K562 (cell line): ENCODE measurements around the gene WASF2. TPM values are rescaled to one million over a fixed set of nuclear protein-coding genes. Genes with fewer than 3 reads are reported as not detected.

Experiments used
- ATAC-seq: fragments of 200-7000 bp; cut with Tn5 transposase; 3 replicates; pipeline ENCODE4 v1.9.1; 2020; ENCODE audit warnings: moderate library complexity
- BruUV-seq: library from RNA; stranded (reverse); fragments of 400-500 nt; replicated peaks from 2 replicates; lab custom pipeline; 2021; lab: Mats Ljungman, UMichigan
- CTCF ChIA-PET: fragments of 300-600 bp; formaldehyde crosslinking; extraction: SDS; loops from one replicate; lab custom pipeline; 2021; ENCODE audit warnings: low intra/inter-chr PET ratio; lab: Yijun Ruan, JAX
- POLR2A ChIA-PET: fragments of 300-600, 350-650 bp; sonication (Branson Sonifier 250); formaldehyde crosslinking; extraction: SDS; loops from one replicate; lab custom pipeline; 2021; ENCODE audit warnings: antibody characterized with exemption, inconsistent platforms; lab: Yijun Ruan, JAX
- DNase-seq, 4 experiments: peaks; one replicate each; pipeline versions ENCODE4 v3.0.0 to v3.0.0-alpha.2; 2011 to 2018; ENCODE audit warnings: low spot score in 3 of 4, mixed read lengths in 3 of 4; ENCODE audit errors: extremely low read depth in 1 of 4
- FAIRE-seq: peaks from 2 replicates; lab custom pipeline; 2011; peaks lifted over from hg19 to GRCh38; lab: Jason Lieb, UNC
- H2AFZ ChIP-seq: 2 replicates; pipeline ENCODE4 v1.6.0; 2011; ENCODE audit warnings: low read depth, low read length, control low read depth, inconsistent platforms
- H3K27ac ChIP-seq: fragments of 200-600 bp; 3 replicates; pipeline ENCODE4 v1.8.0; 2011; ENCODE audit warnings: low read depth, mild to moderate bottlenecking, control low read depth, inconsistent platforms, low read length, moderate library complexity, mixed read lengths; ENCODE audit errors: extremely low read depth
- H3K27me3 ChIP-seq, 2 experiments: fragments of 300-600 bp in 1 of 2; 2 replicates in 1 of 2; 3 replicates in 1 of 2; pipeline versions ENCODE4 v1.6.0 to v1.8.0; 2011; ENCODE audit warnings: inconsistent platforms in 2 of 2, low read length in 2 of 2, mild to moderate bottlenecking in 1 of 2, mixed read lengths in 1 of 2, moderate library complexity in 1 of 2; ENCODE audit not compliant: control insufficient read depth in 2 of 2, insufficient read depth in 2 of 2
- H3K36me3 ChIP-seq: fragments of 300-600 bp; 3 replicates; pipeline ENCODE4 v1.8.0; 2011; ENCODE audit warnings: mild to moderate bottlenecking, low read length, inconsistent platforms; ENCODE audit not compliant: control insufficient read depth, insufficient read depth
- H3K4me1 ChIP-seq, 2 experiments: fragments of 200-600 bp in 1 of 2; replicated peaks in 1 of 2; 2 replicates in 1 of 2; 3 replicates in 1 of 2; pipeline versions ENCODE4 v1.5.1 to v1.8.0; 2011; ENCODE audit warnings: inconsistent platforms in 2 of 2, low read length in 2 of 2, mild to moderate bottlenecking in 1 of 2, mixed read lengths in 1 of 2, moderate library complexity in 1 of 2; ENCODE audit not compliant: control insufficient read depth in 2 of 2, insufficient read depth in 2 of 2
- H3K4me2 ChIP-seq: 2 replicates; pipeline ENCODE4 v1.6.1; 2011; ENCODE audit warnings: low read length, control low read depth, inconsistent platforms, mixed read lengths; ENCODE audit not compliant: insufficient read depth
- H3K4me3 ChIP-seq: fragments of 200-600 bp; sonication (generic), shearing (Covaris generic); 2 replicates; pipeline ENCODE4 v1.5.1; 2016; ENCODE audit warnings: control low read depth, inconsistent platforms
- H3K79me2 ChIP-seq: fragments of 200-600 bp; 3 replicates; pipeline ENCODE4 v1.8.0; 2011; ENCODE audit warnings: low read length, inconsistent platforms; ENCODE audit not compliant: control insufficient read depth, insufficient read depth
- H3K9ac ChIP-seq, 2 experiments: 2 replicates each; pipeline versions ENCODE4 v1.6.0 to v1.6.1; 2011; ENCODE audit warnings: low read depth in 2 of 2, low read length in 2 of 2, control low read depth in 1 of 2, inconsistent platforms in 1 of 2, mild to moderate bottlenecking in 1 of 2, mixed read lengths in 1 of 2; ENCODE audit not compliant: insufficient read depth in 1 of 2
- H3K9me1 ChIP-seq: one replicate; pipeline ENCODE4 v1.6.0; 2011; ENCODE audit warnings: inconsistent platforms, mild to moderate bottlenecking, low read length, moderate library complexity; ENCODE audit not compliant: control insufficient read depth, insufficient read depth
- H3K9me3 ChIP-seq: replicated peaks from 2 replicates; pipeline ENCODE4 v1.5.1; 2011; ENCODE audit warnings: low read depth, low read length, inconsistent platforms; ENCODE audit not compliant: control insufficient read depth, insufficient read depth
- H4K20me1 ChIP-seq: replicated peaks from 2 replicates; pipeline ENCODE4 v1.6.1; 2011; ENCODE audit warnings: low read length, inconsistent platforms, mixed read lengths; ENCODE audit not compliant: control insufficient read depth, insufficient read depth
- CBX5 ChIP-seq: IDR thresholded peaks from 2 replicates; pipeline ENCODE4 v1.6.1; 2014; ENCODE audit warnings: low read depth, borderline replicate concordance
- CEBPB ChIP-seq: fragments of 450-650 bp; IDR thresholded peaks from 2 replicates; pipeline ENCODE4 v1.6.1; 2016; ENCODE audit warnings: missing genetic modification characterization, missing compliant biosample characterization
- DDX20 ChIP-seq: fragments of 450-650 bp; IDR thresholded peaks from 2 replicates; pipeline ENCODE4 v1.6.1; 2016; ENCODE audit warnings: missing genetic modification characterization, low read depth, mild to moderate bottlenecking, missing compliant biosample characterization, moderate library complexity
- KDM5B ChIP-seq: fragments of 200-600 bp; sonication (generic); IDR thresholded peaks from 2 replicates; pipeline ENCODE4 v1.6.1; 2012; ENCODE audit warnings: low read depth, mild to moderate bottlenecking, moderate library complexity, low read length, control low read depth, inconsistent platforms; ENCODE audit not compliant: insufficient replicate concordance
- MYC ChIP-seq, 2 experiments: fragments of 250-450 bp in 1 of 2; sonication (Bioruptor Pico) in 1 of 2; IDR thresholded peaks; 2 replicates each; pipeline versions ENCODE4 v1.5.1 to v1.6.1; 2012 to 2021; ENCODE audit warnings: low read depth in 2 of 2, borderline replicate concordance in 1 of 2, improper control_type of control experiment in 1 of 2, low read length in 1 of 2, mild to moderate bottlenecking in 1 of 2, moderate library complexity in 1 of 2
- NR2F6 ChIP-seq: fragments of 450-650 bp; formaldehyde crosslinking; IDR thresholded peaks from 2 replicates; pipeline ENCODE4 v1.4.0; 2020; ENCODE audit warnings: mild to moderate bottlenecking
- SLC30A9 ChIP-seq: fragments of 250-450 bp; sonication (Bioruptor Pico); IDR thresholded peaks from 2 replicates; pipeline ENCODE4 v1.8.0; 2022; ENCODE audit warnings: mild to moderate bottlenecking, moderate library complexity
- SMARCA4 ChIP-seq: fragments of 450-650 bp; IDR thresholded peaks from 2 replicates; pipeline ENCODE4 v1.6.1; 2016
- SNRNP70 ChIP-seq: fragments of 200-400 bp; formaldehyde crosslinking; optimal IDR thresholded peaks from 2 replicates; pipeline ENCODE3; 2017; ENCODE audit warnings: low read depth, low read length
- WGBS: fragments of 100-300 bp; shearing (Covaris generic); methylation state at CpG from one replicate; pipeline ENCODE4 v1.1.6; 2016; ENCODE audit warnings: low coverage, mixed read lengths; ENCODE audit not compliant: insufficient coverage; ENCODE audit errors: missing lambda C conversion rate; 5-methylcytosine and 5-hydroxymethylcytosine counted together
- in situ Hi-C: fragments of 300-500 bp; cut with MboI; formaldehyde crosslinking; loops from 4 replicates; pipeline ENCODE4 v1.15.0; 2018; ENCODE audit warnings: inconsistent platforms, mixed read lengths
- intact Hi-C: fragments of 100-400 bp; cut with micrococcal nuclease; formaldehyde crosslinking; loops from 2 replicates; pipeline ENCODE4 v1.14.2; 2022
- polyA plus RNA-seq, 8 experiments: library from polyadenylated mRNA; depleted of rRNA in 4 of 8; stranded (reverse) in 5 of 8; unstranded in 3 of 8; fragments of >200 nt; fragmentation: Nextera tagmentation in 2 of 8; fragmentation: Illumina TruSeq in 1 of 8; extraction: Ambion mirVana in 2 of 8; extraction: Trizol in 1 of 8; gene quantifications; 2 replicates each; pipeline versions ENCODE4 v1.2.1 to v1.2.3, GENCODE V29; 2011 to 2014; ENCODE audit warnings: inconsistent platforms in 1 of 8, missing spikeins in 1 of 8
- total RNA-seq, 7 experiments: library from RNA; depleted of rRNA in 6 of 7; stranded (reverse); fragments of >200 nt in 6 of 7; fragmentation: Illumina TruSeq in 2 of 7; extraction: Trizol in 2 of 7; gene quantifications; 2 replicates each; pipeline versions ENCODE4 v1.2.1 to v1.2.3, GENCODE V29; 2011 to 2021; ENCODE audit warnings: low replicate concordance in 1 of 7
- TF ChIP-seq, protein P1 (sequence below): sonication (generic); formaldehyde crosslinking; IDR thresholded peaks from 2 replicates; pipeline ENCODE4 v1.8.0; 2023; ENCODE audit warnings: mild to moderate bottlenecking, missing genetic modification reagents

WASF2 gene
- total and polyA plus RNA-seq, 9 of the 15 experiments (the other 6 are each of a cell fraction or from before 2014, with no cell fraction given) = 8.2 to 163 (median 31.2) TPM

DNA sequence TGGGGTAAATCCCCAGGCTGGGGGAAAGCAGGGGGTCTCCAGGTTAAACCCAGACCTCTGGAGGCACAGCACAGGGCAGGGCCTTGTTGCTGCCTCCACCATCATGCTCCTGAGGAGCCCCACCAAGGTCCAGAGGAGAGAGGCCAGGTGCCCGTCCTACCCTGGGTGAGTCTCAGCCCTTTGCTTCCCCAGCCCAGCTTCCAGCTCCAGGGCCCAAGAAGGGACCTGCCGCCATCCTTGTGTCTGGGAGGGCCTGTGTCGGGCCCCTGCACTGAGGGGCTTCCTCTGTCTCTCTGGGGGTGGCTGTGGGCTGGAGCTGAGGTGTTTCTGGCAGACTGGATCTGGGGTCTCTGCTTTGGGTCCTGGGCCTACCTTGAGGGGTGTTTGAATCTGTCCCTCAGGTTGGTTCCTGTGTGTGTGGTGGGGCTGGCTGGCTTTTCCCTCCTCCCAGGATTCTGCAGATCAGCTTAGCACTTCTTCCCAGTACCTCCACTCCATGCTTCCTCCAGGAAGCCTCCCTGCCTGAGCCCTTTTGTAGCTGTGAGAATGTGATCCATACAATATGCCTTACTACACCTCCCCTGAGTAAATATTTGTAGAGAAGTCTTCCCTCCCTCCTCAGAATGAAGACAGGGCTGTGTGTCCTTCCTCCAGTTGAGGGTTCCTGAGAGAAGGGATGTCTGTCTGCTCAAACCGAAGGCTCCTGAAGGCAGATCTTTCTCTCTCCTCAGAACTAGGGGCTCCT lies 91.4 kb downstream of the WASF2 start (continued):
- TF ChIP-seq, protein P1, sequence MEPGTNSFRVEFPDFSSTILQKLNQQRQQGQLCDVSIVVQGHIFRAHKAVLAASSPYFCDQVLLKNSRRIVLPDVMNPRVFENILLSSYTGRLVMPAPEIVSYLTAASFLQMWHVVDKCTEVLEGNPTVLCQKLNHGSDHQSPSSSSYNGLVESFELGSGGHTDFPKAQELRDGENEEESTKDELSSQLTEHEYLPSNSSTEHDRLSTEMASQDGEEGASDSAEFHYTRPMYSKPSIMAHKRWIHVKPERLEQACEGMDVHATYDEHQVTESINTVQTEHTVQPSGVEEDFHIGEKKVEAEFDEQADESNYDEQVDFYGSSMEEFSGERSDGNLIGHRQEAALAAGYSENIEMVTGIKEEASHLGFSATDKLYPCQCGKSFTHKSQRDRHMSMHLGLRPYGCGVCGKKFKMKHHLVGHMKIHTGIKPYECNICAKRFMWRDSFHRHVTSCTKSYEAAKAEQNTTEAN (CRISPR knock-in tag) = no peak
- no peak for TF ChIP-seq SMARCA4

DNA sequence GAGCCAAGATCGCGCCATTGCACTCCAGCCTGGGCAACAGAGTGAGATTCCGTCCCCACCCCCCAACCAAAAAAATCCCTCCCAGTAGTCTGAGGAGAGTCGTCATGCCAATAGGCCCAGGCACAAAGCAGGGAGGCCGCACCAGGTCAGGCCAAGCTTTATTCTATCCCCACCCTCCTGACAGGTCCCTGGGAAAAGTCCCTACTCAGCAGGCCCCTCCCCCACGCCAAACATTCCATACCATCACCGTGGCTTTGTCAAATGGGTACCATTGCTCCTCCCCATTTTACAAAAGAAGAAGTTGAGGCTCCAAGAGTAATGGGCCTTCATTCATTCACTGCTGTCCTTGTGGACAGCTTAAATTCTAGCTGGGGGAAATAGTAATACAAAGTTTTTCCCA lies 92.2 kb downstream of the WASF2 start:
- BruUV-seq = no TSS peak
- Histone ChIP-seq H2AFZ (no peak overlapping the region), H3K27ac (no peak overlapping the region), H3K9ac (no peak overlapping the region), H4K20me1 (no peaks in the 10 kb centered on the region), H3K27me3 (no peaks in the 10 kb centered on the region), H3K36me3 (peaks cover 9% of the 10 kb centered on the region; the same call in 1 of the 3 replicates), H3K4me2 (no peak overlapping the region), H3K4me1 (peaks cover 0 to 37% of the 10 kb centered on the region in 2 experiments; a peak in 3 of 5 replicates), H3K9me1 (no peaks in the 10 kb centered on the region), H3K4me3 (no peak overlapping the region), H3K79me2 (peaks cover 9% of the 10 kb centered on the region), H3K9me3 (no peaks in the 10 kb centered on the region)
- DNase-seq = no peak
- FAIRE-seq = no peak
- intact Hi-C loops = loop anchor here (5.0 kb wide), 1 partner anchor 350 kb away; no protein-coding TSS in a partner anchor
- in situ Hi-C loops = loop anchor here (5.0 kb wide), 1 partner anchor 210 kb away; no protein-coding TSS in a partner anchor
- ChIA-PET CTCF (no interaction called here), POLR2A (interaction anchor here (0.7 to 1.8 kb wide), 12 partner anchors 8 to 1590 kb away, joined by 3 to 5 read pairs (median 3); no protein-coding TSS in a partner anchor)
- 64% methylated on average over 7 of the region's 7 CpGs for WGBS
- TF ChIP-seq CEBPB (tag) (no peak), NR2F6 (CRISPR knock-in tag) (no peak), MYC (IDR thresholded peaks at IDR 0.05; ENCODE audit: low read depth, low read length) (no peak), MYC (CRISPR knock-in tag; IDR thresholded peaks at IDR 0.05; ENCODE audit: borderline replicate concordance, low read depth) (no peak), SLC30A9 (no peak), CBX5 (no peak), KDM5B (no peak), DDX20 (no peak), SNRNP70 (no peak)
- no peak for ATAC-seq
